PC-9 (cell line): ENCODE measurements around the gene NRP1. TPM values are rescaled to one million over a fixed set of nuclear protein-coding genes. Genes with fewer than 3 reads are reported as not detected.

Experiments used
- BruUV-seq: library from RNA; stranded (reverse); fragments of 400-500 nt; replicated peaks from 2 replicates; lab custom pipeline; 2021; lab: Mats Ljungman, UMichigan
- CTCF ChIA-PET: fragments of 300-600 bp; sonication (Branson Sonifier 250); formaldehyde crosslinking; loops from one replicate; lab custom pipeline; 2022; ENCODE audit warnings: antibody characterized with exemption; lab: Charles Lee
- POLR2A ChIA-PET: fragments of 300-600 bp; sonication (Branson Sonifier 250); formaldehyde crosslinking; loops from one replicate; lab custom pipeline; 2022; ENCODE audit warnings: antibody characterized with exemption; ENCODE audit not compliant: unreplicated experiment; lab: Charles Lee
- DNase-seq, 2 experiments: peaks; one replicate each; pipeline versions ENCODE4 v3.0.0 to v3.0.0-alpha.2; 2015 to 2022; ENCODE audit warnings: mixed read lengths in 1 of 2
- H2AFZ ChIP-seq: fragments of 200-600 bp; sonication (generic); 2 replicates; pipeline ENCODE4 v1.8.1; 2017; ENCODE audit warnings: antibody characterized with exemption
- H3F3A ChIP-seq: fragments of 200-600 bp; sonication (generic); 2 replicates; pipeline ENCODE4 v1.8.1; 2017; ENCODE audit warnings: antibody characterized with exemption, mild to moderate bottlenecking, low read depth; ENCODE audit not compliant: insufficient read depth
- H3K27ac ChIP-seq: fragments of 200-600 bp; sonication (generic); 2 replicates; pipeline ENCODE4 v1.6.1; 2016; ENCODE audit warnings: mixed run types
- H3K27me3 ChIP-seq: fragments of 200-600 bp; sonication (generic); 2 replicates; pipeline ENCODE4 v1.6.1; 2016; ENCODE audit warnings: low read depth, mixed run types; ENCODE audit not compliant: insufficient read depth
- H3K36me3 ChIP-seq: fragments of 200-600 bp; sonication (generic); 2 replicates; pipeline ENCODE4 v1.6.1; 2016; ENCODE audit warnings: low read depth, mixed run types
- H3K4me1 ChIP-seq: fragments of 200-600 bp; sonication (generic); replicated peaks from 2 replicates; pipeline ENCODE4 v1.6.1; 2016; ENCODE audit warnings: mixed run types; ENCODE audit not compliant: insufficient read depth
- H3K4me2 ChIP-seq: fragments of 200-600 bp; sonication (generic); 2 replicates; pipeline ENCODE4 v1.6.1; 2017; ENCODE audit warnings: mixed run types
- H3K4me3 ChIP-seq: fragments of 200-600 bp; sonication (generic); 2 replicates; pipeline ENCODE4 v1.6.1; 2016; ENCODE audit warnings: mixed run types
- H3K79me2 ChIP-seq: fragments of 200-600 bp; sonication (generic); 2 replicates; pipeline ENCODE4 v1.6.1; 2017; ENCODE audit warnings: low read depth, mixed run types
- H3K9me2 ChIP-seq: fragments of 200-600 bp; sonication (generic); 2 replicates; pipeline ENCODE4 v1.8.1; 2017; ENCODE audit warnings: mild to moderate bottlenecking; ENCODE audit not compliant: insufficient read depth
- H3K9me3 ChIP-seq: fragments of 200-600 bp; sonication (generic); 2 replicates; pipeline ENCODE4 v1.8.1; 2016; ENCODE audit warnings: low read depth; ENCODE audit not compliant: insufficient read depth
- H4K20me1 ChIP-seq: fragments of 200-600 bp; sonication (generic); 2 replicates; pipeline ENCODE4 v1.8.1; 2017; ENCODE audit not compliant: insufficient read depth
- EZH2 ChIP-seq: fragments of 200-600 bp; sonication (generic); IDR thresholded peaks from 2 replicates; pipeline ENCODE4 v1.8.0; 2017; ENCODE audit warnings: antibody characterized with exemption, low read depth
- intact Hi-C: fragments of 100-400 bp; cut with micrococcal nuclease; formaldehyde crosslinking; loops from one replicate; pipeline ENCODE4 v1.10.0; 2022; ENCODE audit not compliant: unreplicated experiment
- total RNA-seq: library from RNA; stranded (reverse); gene quantifications from 2 replicates; pipeline ENCODE4 v1.2.3, GENCODE V29; 2021
- TF ChIP-seq, protein P1 (sequence below): fragments of 200-600 bp; sonication (generic); conservative IDR thresholded peaks from 2 replicates; pipeline ENCODE4 v1.6.1; 2017; ENCODE audit warnings: mixed run types, antibody characterized with exemption, mild to moderate bottlenecking, moderate library complexity

The NRP1 gene
- total RNA-seq, 1 experiment from 2014 or later = 30.5 TPM

DNA sequence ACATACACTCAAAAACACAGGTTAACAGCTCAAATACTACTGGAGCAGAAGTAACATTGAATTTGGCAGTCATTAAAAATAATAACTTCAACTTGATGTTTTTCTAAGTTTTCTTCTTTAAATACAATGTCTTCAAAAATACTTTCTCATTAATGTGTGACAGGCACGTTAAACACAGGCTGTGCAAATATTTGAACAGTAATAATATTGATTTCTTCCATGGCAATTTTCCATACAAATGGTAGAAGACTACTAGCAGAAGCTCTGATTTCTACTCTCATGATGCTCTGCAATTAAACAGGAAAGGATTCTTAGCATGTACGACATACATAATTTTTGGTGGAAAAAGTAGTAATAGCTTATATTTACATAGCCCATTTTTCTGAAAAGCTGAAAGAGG, 47.4 kb downstream of the NRP1 start:
- Histone ChIP-seq H3K4me1 (peaks cover 26% of the 10 kb centered on the region), H3K9me3 (no peaks in the 10 kb centered on the region), H3F3A (peaks cover 25% of the 10 kb centered on the region), H3K27ac (no peak overlapping the region), H3K4me3 (no peak overlapping the region), H3K27me3 (no peaks in the 10 kb centered on the region), H3K9me2 (no peaks in the 10 kb centered on the region), H3K36me3 (0 out of 2 replicates have a peak, but pooled peaks cover 4% of the 10 kb centered on the region), H4K20me1 (no peaks in the 10 kb centered on the region), H3K4me2 (no peak overlapping the region), H2AFZ (no peak overlapping the region), H3K79me2 (peaks cover 72% of the 10 kb centered on the region)
- intact Hi-C loops = no loop called here
- BruUV-seq = no TSS peak
- no peak for DNase-seq
- TF ChIP-seq, protein P1, sequence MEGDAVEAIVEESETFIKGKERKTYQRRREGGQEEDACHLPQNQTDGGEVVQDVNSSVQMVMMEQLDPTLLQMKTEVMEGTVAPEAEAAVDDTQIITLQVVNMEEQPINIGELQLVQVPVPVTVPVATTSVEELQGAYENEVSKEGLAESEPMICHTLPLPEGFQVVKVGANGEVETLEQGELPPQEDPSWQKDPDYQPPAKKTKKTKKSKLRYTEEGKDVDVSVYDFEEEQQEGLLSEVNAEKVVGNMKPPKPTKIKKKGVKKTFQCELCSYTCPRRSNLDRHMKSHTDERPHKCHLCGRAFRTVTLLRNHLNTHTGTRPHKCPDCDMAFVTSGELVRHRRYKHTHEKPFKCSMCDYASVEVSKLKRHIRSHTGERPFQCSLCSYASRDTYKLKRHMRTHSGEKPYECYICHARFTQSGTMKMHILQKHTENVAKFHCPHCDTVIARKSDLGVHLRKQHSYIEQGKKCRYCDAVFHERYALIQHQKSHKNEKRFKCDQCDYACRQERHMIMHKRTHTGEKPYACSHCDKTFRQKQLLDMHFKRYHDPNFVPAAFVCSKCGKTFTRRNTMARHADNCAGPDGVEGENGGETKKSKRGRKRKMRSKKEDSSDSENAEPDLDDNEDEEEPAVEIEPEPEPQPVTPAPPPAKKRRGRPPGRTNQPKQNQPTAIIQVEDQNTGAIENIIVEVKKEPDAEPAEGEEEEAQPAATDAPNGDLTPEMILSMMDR = no peak
- no peak for TF ChIP-seq EZH2
- POLR2A ChIA-PET = no interaction called here
- CTCF ChIA-PET = no interaction called here

DNA sequence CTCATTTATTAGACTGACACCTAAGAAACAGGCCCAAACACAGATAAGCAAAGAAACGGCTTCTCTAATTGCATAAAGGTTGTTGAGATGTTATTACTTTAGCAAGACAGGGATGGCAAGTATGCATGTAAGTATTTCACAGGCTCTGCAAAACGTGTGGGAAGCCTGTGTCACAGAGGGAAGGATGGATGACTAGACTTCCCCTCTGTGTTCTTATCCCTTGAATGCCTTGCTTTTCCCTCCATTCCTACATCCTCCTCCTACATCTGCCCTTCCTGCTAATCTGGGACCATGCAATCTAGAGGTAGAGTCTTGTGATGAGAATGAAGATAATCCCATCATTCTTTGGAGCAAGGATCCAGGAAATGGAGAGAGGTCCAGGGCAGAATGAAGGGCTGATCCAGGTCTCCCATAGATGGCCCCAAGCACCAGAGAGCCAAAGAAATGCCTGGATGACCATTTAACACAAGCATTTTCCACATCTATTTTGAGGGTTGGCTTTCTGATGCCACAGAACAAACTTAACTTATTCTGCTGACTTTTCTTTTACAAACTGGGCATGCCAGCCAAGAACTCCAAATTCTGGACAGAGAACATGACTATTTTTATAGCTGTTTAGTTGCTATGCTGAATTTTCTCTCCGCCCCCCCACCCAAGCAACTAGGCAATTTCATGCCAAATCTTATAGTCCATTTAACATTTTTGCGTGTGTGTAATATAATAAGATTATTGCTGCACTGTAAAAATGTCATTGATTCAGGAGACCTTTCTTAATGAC, 48.1 kb downstream of the NRP1 start:
- Histone ChIP-seq H3K4me2 (no peak overlapping the region), H3K4me1 (peaks cover 20% of the 10 kb centered on the region), H4K20me1 (no peaks in the 10 kb centered on the region), H3K9me2 (no peaks in the 10 kb centered on the region), H3K27ac (no peak overlapping the region), H3F3A (peaks cover 18% of the 10 kb centered on the region), H2AFZ (no peak overlapping the region), H3K9me3 (no peaks in the 10 kb centered on the region), H3K27me3 (no peaks in the 10 kb centered on the region), H3K79me2 (peaks cover 76% of the 10 kb centered on the region), H3K4me3 (no peak overlapping the region), H3K36me3 (0 out of 2 replicates have a peak, but pooled peaks cover 4% of the 10 kb centered on the region)
- intact Hi-C loops = no loop called here
- POLR2A ChIA-PET = no interaction called here
- CTCF ChIA-PET = no interaction called here
- TF ChIP-seq EZH2 = no peak
- TF ChIP-seq, protein P1 = no peak
- BruUV-seq = no TSS peak
- no peak for DNase-seq

DNA sequence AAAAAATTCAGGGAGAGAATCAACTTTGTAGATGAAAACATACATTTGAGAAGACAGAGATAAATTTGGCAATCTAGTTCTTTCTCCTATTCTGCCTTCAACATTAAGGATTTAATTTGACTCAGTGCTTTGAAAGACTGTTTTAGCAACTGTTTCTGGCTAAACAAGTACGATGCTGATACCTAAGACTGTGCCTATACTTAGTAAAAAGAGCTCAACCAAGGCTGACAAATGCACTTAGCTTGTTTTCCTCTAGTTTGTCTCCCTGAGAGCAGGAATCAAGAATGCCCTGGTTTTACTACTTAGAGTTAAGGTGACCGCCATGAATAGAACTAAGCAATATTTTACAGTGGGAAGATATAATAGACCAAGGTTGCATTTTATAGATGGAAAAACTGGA, 49.5 kb downstream of the NRP1 start:
- H3K4me3 ChIP-seq = no peak overlapping the region
- H3K79me2 ChIP-seq = peaks cover 73% of the 10 kb centered on the region
- H3K36me3 ChIP-seq = 0 out of 2 replicates have a peak, but pooled peaks cover 4% of the 10 kb centered on the region
- H3K9me3 ChIP-seq = no peaks in the 10 kb centered on the region
- no peak overlapping the region for H3K27ac ChIP-seq
- CTCF ChIA-PET = interaction anchor here (0.5 kb wide), 1 partner anchor 26 kb away, joined by 3 read pairs; no protein-coding TSS in a partner anchor
- H3K9me2 ChIP-seq = no peaks in the 10 kb centered on the region
- peaks cover 7% of the 10 kb centered on the region for H3K4me1 ChIP-seq
- TF ChIP-seq, protein P1 = no peak
- TF ChIP-seq EZH2 = no peak
- BruUV-seq = no TSS peak
- H3K4me2 ChIP-seq = no peak overlapping the region
- DNase-seq = no peak
- peaks cover 4% of the 10 kb centered on the region for H3F3A ChIP-seq
- intact Hi-C loops = no loop called here
- no peak overlapping the region for H2AFZ ChIP-seq
- POLR2A ChIA-PET = no interaction called here
- H3K27me3 ChIP-seq = no peaks in the 10 kb centered on the region
- no peaks in the 10 kb centered on the region for H4K20me1 ChIP-seq
